Measurements from ENCODE around the gene ORM1. TPM values are rescaled to one million over a fixed set of nuclear protein-coding genes. Genes with fewer than 3 reads are reported as not detected.

Gene ORM1
- polyA plus RNA-seq, 3 donors: 2.2 to 4.9 (median 2.8) TPM

DNA sequence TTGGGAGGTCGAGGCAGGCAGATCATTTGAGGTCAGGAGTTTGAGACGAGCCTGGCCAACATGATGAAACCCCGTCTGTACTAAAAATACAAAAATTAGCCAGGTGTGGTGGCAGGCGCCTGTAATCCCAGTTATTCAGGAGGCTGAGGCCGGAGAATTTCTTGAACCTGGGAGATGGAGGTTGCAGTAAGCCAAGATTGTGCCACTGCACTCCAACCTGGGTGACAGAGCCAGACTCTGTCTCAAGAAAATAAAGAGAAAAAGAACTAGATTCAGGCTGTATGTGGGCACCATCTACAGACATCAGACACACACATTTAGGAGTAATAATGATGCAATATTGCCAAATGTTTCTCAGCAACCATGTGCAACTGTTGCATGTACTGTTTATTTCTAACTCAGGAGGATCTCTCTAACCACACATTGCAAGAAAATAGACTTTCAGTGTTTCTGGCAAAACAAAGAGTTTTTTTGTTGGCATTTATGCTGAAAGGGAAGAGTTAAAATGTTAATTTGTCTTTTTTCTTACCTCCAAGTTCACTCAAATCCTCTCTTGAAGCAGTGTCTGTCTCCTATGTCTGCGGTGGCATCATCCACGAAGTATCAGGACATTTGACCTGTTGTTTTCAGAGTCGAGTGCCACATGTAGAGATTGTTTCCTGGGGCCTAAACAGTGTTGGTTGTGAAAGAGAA is 5.1 kb upstream of the ORM1 start:
- TF ChIP-seq CTCF (IDR thresholded peaks at IDR 0.05): no peak
- Mint-ChIP-seq H3K27ac (peak overlapping the region; percentile 43 to 89 (median 77)), H3K9me3 (peaks cover 0 to 6% (median 2%) of the 10 kb centered on the region in 7 donors), H3K27me3 (ENCODE audit: low read depth in 3 of 3) (peaks cover 0 to 7% (median 2%) of the 10 kb centered on the region in 3 donors), H3K36me3 (no peaks in the 10 kb centered on the region), H3K4me3 (no peak overlapping the region), H3K4me1 (peaks cover 34% of the 10 kb centered on the region)
- Histone ChIP-seq H2AFZ (ENCODE audit: insufficient read depth, low read depth, low read length, poor library complexity, severe bottlenecking) (no peak overlapping the region), H3K36me3 (replicated peaks in 1 of 2; ENCODE audit: control insufficient read depth in 1 of 2, insufficient read depth in 2 of 2, low read length in 2 of 2) (no peaks in the 10 kb centered on the region), H4K20me1 (ENCODE audit: insufficient read depth, low read length) (no peaks in the 10 kb centered on the region), H3K4me2 (replicated peaks; ENCODE audit: extremely low read depth, low read length, poor library complexity, severe bottlenecking) (no peak overlapping the region), H3K27ac (ENCODE audit: low read depth in 1 of 2, low read length in 2 of 2) (peak overlapping the region; percentile 44 to 67), H3K9ac (ENCODE audit: insufficient read depth, low read length, poor library complexity, severe bottlenecking) (peak overlapping the region; percentile 25), H3K4me3 (replicated peaks in 1 of 3; ENCODE audit: low read depth in 2 of 3, low read length in 3 of 3) (no peak overlapping the region), H3K79me2 (ENCODE audit: insufficient read depth, low read length) (no peaks in the 10 kb centered on the region), H3K4me1 (ENCODE audit: control insufficient read depth in 1 of 2, insufficient read depth in 2 of 2, low read length in 2 of 2) (peaks cover 36 to 39% of the 10 kb centered on the region in 2 donors), H3K27me3 (ENCODE audit: control insufficient read depth in 2 of 2, insufficient read depth in 2 of 2, low read length in 2 of 2) (no peaks in the 10 kb centered on the region), H3K9me3 (replicated peaks in 1 of 2; ENCODE audit: control insufficient read depth in 1 of 2, insufficient read depth in 1 of 2, low read length in 2 of 2) (no peaks in the 10 kb centered on the region)
- intact Hi-C loops (cut with micrococcal nuclease): no loop called here
- peak; percentile 42 to 65 (median 46) for DNase-seq
- WGBS (ENCODE audit: insufficient coverage): 69% methylated on average over 8 of the region's 8 CpGs

DNA sequence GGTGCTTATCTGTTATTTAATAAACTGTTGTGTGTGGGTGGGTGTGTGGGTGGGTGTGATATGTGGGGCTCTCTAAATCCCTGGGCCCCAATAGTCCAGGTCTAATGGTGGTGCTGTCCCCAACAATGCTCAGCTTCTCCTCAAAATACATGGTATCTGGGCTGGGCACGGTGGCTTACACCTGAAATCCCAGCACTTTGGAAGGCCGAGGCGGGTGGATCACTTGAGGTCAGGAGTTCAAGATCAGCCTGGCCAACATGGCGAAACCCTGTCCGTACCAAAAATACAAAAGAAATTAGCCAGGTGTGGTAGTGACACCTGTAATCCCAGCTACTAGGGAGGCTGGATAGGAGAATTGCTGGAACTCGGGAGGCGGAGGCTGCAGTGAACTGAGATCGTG is 4.5 kb upstream of the ORM1 start:
- Mint-ChIP-seq H3K9me3 (peaks cover 0 to 6% (median 2%) of the 10 kb centered on the region in 7 donors), H3K4me3 (no peak overlapping the region), H3K27ac (peak overlapping the region in 5 of 7 donors; percentile 66 to 89 (median 82)), H3K36me3 (no peaks in the 10 kb centered on the region), H3K4me1 (peaks cover 34% of the 10 kb centered on the region), H3K27me3 (ENCODE audit: low read depth in 3 of 3) (peaks cover 0 to 7% (median 2%) of the 10 kb centered on the region in 3 donors)
- Histone ChIP-seq H3K27ac (ENCODE audit: low read depth in 1 of 2, low read length in 2 of 2) (peak overlapping the region; percentile 12 to 67), H3K4me1 (ENCODE audit: control insufficient read depth in 1 of 2, insufficient read depth in 2 of 2, low read length in 2 of 2) (peaks cover 36 to 39% of the 10 kb centered on the region in 2 donors), H3K9ac (ENCODE audit: insufficient read depth, low read length, poor library complexity, severe bottlenecking) (peak overlapping the region; percentile 25), H3K79me2 (ENCODE audit: insufficient read depth, low read length) (no peaks in the 10 kb centered on the region), H3K27me3 (ENCODE audit: control insufficient read depth in 2 of 2, insufficient read depth in 2 of 2, low read length in 2 of 2) (no peaks in the 10 kb centered on the region), H3K4me3 (replicated peaks in 1 of 3; ENCODE audit: low read depth in 2 of 3, low read length in 3 of 3) (no peak overlapping the region), H2AFZ (ENCODE audit: insufficient read depth, low read depth, low read length, poor library complexity, severe bottlenecking) (no peak overlapping the region), H3K36me3 (replicated peaks in 1 of 2; ENCODE audit: control insufficient read depth in 1 of 2, insufficient read depth in 2 of 2, low read length in 2 of 2) (no peaks in the 10 kb centered on the region), H3K9me3 (replicated peaks in 1 of 2; ENCODE audit: control insufficient read depth in 1 of 2, insufficient read depth in 1 of 2, low read length in 2 of 2) (no peaks in the 10 kb centered on the region), H4K20me1 (ENCODE audit: insufficient read depth, low read length) (no peaks in the 10 kb centered on the region), H3K4me2 (replicated peaks; ENCODE audit: extremely low read depth, low read length, poor library complexity, severe bottlenecking) (no peak overlapping the region)
- TF ChIP-seq CTCF (IDR thresholded peaks at IDR 0.05): no peak
- intact Hi-C loops (cut with micrococcal nuclease): no loop called here
- DNase-seq: no peak
- 94% methylated on average over 6 of the region's 8 CpGs for WGBS (ENCODE audit: insufficient coverage)
